Left lobe of liver (tissue), 2 donors: ENCODE measurements around the gene PCBP1. TPM values are rescaled to one million over a fixed set of nuclear protein-coding genes. Genes with fewer than 3 reads are reported as not detected.
A peak's percentile ranks its signal among the peaks of the same experiment; 100 is the strongest.
"Not testable (repeated sequence)": the region's sequence is repeated elsewhere in the genome, so short reads cannot be mapped to it uniquely, and the experiment has no call there.

Experiments
- ATAC-seq: fragments of 200-7000 bp; cut with Tn5 transposase; one replicate; pipeline ENCODE4 v1.9.1; 2020; ENCODE audit warnings: mild to moderate bottlenecking, moderate library complexity
- DNase-seq: peaks from one replicate; pipeline ENCODE4 v3.0.0-alpha.2; 2020; ENCODE audit warnings: low spot score
- total RNA-seq: library from RNA; stranded (reverse); gene quantifications from one replicate; pipeline ENCODE4 v1.2.1, GENCODE V29; 2021
- donor health status: DM: no; HTN: no; CAD: no; lungs with moderate emphysema.
- donor health status: DM: no; HTN: yes; CAD: no.

PCBP1 gene
- total RNA-seq, 1 donor from 2014 or later: 161 TPM

DNA sequence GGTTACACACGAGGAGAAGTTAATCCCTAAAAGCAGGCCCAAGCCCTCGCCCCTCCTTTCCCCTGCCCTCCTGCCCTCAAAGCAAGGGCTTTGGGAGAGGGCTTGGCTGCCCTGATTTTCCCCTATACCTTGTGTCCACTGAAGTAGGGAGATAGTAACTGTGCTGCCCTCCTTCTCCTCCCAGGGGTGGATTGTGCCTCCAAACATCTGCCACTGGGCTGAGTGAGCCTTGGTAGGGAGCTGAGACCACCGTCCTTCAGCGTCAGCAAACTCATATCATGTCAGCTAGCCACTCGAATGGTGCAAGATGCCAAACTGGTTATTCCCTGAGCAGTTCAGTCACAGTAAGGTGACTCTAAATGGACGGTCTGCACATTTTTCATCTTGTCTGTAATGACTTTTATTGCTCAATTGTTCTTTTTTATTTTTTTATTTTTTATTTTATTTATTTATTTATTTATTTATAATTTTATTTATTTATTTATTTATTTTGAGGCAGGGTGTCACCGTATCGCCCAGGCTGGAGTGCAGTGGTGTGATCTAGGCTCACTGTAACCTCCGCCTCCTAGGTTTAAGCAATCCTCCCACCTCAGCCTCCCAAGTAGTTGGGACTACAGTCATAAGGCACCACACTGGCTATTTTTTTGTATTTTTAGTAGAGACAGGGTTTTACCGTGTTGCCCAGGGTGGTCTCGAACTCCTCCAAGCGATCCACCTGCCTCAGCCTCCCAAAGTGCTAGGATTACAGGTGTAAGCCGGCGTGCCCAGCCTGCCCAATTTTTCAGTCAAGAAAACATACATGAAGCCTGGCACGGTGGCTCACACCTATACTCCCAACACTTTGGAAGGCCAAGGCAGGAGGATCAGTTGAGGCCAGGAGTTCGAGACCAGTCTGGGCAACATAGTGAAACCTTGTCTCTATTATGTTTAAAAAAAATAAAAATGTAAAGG is 8.7 kb downstream of the PCBP1 start:
- no peak for ATAC-seq
- DNase-seq: no peak

DNA sequence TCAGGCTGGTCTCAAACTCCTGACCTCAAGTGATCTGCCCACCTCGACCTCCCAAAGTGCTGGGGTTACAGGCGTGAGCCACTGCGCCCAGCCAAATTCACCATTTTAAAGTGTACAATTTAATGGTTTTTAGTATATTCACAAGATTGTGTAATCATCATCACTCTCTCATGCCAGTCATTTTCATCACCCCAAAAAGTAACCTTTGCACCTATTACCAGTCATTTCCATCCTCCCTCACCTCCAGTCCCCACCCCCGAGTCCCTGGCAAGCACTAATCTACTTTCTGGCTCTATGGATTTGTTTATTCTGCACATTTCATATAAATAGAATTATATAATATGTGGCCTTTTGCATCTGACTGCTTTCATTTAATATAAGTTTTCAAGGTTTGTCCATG is 10.8 kb downstream of the PCBP1 start:
- ATAC-seq (peak; percentile 79), DNase-seq (peak; percentile 79)

DNA sequence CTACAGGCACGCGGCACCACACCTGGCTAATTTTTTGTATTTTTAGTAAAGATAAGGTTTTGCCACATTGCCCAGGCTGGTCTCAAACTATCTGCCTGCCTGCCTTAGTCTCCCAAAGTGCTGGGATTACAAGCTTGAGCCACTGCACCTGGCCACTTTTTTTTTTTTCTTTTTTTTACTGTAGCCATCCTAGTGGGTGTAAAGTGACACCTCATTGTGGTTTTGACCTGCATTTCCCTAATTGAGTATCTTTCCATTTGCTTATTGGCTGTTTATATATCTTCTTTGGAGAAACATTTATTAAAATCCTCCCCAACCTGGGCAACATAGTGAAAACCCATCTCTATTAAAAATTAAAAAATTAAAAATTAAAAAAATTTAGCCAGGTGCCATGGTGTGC is 12.0 kb downstream of the PCBP1 start:
- ATAC-seq (no peak), DNase-seq (no peak)

DNA sequence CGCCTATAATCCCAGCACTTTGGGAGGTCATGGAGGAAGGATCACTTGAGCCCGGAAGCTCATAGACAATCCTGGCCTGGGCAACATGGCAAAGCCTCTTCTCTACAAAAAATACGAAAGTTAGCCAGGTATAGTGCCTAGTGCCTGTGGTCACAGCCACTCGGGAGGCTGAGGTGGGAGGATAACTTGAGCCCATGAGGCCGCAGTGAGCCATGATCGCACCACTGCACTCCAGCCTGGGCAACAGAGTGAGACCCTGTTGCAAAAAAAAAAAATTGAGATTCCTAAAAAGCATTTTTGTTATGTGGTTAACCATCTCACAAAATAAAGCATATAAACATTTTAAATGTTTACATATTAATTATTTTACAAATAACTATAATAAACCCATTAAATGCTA is 13.9 kb downstream of the PCBP1 start:
- no peak for DNase-seq

DNA sequence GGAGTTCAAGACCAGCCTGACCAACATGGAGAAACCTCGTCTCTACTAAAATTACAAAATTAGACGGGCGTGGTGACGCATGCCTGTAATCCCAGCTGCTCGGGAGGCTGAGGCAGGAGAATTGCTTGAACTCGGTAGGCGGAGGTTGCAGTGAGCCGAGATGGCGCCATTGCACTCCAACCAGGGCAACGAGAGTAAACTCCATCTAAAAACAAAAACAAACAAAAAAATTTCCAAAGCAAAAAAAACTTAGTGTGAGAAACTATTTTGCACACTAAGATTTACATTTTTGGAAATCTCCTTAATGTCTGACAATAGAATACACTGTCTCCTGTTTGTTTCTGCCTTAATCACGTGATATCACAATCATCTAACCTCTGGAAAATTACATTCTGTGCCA is 14.4 kb downstream of the PCBP1 start:
- not testable (repeated sequence) for DNase-seq, ATAC-seq

More for the DNA sequence above, 13.9 kb downstream of the PCBP1 start:
- no peak for ATAC-seq

DNA sequence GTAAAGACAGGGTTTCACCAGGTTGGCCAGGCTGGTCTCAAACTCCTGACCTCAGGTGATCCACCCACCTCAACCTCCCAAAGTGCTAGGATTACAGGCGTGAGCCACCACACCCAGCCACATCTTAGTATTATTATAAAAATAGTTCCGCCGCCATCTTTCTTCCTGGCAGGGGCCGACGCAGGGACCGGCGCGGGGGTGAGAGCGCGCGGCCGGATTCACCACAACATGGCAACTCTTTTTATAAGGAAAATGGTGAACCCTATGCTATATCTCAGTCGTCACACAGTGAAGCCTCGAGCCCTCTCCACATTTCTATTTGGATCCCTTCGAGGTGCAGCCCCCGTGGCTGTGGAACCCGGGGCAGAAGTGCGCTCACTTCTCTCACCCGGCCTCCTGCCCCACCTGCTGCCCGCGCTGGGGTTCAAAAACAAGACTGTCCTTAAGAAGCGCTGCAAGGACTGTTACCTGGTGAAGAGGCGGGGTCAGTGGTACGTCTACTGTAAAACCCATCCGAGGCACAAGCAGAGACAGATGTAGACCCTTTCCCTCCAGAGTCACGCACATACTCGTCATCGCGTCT is 15.1 kb downstream of the PCBP1 start:
- not testable (repeated sequence) for ATAC-seq, DNase-seq

DNA sequence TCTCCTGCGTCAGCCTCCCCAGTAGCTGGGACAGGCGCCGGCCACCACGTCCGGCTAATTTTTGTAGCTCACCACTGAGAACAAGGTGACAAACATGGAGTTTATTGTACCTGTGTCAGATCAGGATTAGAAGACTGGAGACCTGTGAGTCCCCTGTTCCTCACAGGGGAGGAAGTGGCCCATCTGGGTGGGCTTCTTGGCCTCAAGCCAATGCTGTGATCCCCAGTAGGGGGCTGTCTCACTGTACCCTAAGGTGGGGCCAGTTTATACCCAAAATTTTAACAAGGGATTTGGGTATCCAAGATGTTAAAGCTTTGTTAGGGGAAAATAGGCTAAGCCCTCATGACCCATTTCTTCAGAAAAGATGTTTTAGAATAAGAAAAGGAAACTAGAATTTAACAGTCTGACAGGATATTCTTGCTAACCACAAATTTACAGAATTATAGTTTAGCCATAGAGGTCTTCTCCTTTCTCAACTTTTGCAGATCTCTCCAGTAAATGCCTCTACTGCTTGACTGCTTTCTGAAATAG is 16.3 kb downstream of the PCBP1 start:
- DNase-seq (no peak), ATAC-seq (peak; percentile 25)

DNA sequence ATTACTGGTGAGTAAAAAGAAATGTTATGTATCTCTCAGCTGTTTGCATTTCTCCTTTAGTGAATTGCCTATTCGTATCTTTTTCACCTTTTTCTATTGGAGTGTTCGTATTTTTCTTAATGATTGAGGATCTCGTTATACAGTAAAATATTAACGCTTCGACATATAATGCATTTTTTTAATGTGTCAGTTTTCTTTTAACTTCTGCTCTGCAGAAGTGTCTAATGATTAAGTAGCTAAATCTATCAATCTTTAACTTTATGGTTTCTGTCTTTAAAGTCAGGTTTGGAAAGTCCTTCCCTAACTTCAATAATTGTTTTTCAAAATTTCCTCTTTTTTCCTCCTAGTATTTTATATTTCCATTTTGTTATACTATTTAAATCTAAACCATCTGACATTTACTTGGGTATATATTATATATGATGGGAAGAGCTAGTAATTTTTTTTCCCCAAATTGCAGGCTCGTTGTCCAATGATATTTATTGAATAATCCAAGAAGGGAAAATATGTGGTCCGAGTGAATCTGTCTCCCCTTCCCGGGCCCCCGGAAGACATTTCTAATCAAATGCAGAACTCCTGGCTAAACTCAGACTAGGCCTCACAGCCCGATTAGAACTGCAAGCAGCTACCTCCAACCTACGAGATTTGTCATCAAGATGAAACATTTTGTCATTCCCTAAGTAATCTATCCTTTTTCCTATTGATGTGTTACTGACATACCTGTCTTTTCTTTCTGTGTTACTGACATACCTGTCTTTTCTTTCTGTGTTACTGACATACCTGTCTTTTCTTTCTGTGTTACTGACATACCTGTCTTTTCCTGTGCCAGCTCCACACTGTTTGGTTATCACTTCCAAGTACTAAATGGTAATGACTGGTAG is 17.2 kb downstream of the PCBP1 start:
- no peak for ATAC-seq
- no peak for DNase-seq

DNA sequence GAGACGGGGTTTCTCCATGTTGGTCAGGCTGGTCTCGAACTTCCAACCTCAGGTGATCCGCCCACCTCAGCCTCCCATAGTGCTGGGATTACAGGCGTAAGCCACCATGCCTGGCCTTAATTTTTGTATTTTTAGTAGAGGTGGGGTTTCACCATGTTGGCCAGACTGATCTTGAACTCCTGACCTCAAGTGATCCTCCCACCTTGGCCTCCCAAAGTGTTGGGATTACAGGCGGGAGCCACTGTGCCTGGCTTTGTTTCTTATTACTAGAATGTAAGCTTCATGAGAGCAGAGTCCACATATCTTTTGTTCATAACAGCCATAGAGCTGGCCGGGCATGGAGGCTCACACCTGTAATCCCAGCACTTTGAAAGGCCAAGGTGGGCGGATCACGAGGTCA is 18.9 kb downstream of the PCBP1 start:
- not testable (repeated sequence) for DNase-seq, ATAC-seq

DNA sequence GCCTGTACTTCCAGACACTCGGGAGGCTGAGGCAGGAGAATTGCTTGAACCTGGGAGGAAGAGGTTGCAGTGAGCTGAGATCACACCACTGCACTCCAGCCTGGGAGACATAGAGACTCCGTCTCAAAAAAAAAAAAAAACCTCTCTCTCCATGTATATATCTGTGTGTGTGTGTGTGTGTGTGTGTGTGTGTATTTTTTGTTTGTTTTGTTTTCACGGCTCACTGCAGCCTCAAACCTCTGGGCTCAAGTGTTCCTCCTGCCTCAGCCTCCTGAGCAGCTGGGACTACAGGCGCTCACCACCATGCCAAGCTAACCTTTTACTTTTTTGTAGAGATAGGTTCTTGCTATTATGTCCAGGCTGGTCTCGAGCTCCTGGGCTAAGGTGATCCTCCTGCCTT is 23.1 kb downstream of the PCBP1 start:
- not testable (repeated sequence) for ATAC-seq, DNase-seq

DNA sequence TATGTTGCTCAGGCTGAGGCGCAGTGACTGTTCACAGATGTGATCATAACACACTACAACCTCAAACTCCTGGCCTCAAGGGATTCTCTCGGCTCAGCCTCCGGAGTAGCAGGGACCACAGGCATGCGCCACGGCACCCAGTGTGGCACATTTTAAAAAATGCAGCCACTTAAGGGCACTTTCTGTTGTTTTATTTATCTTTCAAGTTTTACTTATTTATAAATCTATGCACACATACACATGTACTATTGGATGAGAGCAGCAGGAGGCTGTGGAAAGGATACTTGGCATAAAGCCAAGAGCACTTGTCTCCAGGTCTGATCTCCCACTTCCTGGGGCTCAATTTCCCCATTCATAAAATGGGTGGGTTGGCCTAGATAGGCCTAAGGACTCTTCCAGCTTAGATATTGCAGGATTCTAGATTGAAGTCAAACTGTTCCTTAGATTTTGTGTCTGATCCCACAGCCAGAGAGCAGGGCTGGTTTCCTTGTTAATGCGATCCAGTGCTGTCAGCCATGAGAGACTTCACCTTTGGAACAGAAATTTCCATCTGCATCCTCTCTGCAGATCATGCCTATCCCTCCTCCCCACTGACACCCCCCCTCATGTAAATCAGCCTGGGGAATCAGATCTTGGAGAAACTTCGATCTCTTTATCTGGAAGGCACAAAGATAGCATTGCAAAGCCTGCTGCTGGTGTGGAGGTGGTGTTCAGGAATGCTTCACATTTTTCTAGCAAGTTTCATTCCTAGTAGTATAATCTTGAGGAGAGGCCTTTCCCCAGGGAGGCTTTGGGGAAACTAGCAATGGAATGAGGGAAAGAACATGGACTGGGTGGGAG is 24.7 kb downstream of the PCBP1 start:
- DNase-seq: no peak
- ATAC-seq: no peak

DNA sequence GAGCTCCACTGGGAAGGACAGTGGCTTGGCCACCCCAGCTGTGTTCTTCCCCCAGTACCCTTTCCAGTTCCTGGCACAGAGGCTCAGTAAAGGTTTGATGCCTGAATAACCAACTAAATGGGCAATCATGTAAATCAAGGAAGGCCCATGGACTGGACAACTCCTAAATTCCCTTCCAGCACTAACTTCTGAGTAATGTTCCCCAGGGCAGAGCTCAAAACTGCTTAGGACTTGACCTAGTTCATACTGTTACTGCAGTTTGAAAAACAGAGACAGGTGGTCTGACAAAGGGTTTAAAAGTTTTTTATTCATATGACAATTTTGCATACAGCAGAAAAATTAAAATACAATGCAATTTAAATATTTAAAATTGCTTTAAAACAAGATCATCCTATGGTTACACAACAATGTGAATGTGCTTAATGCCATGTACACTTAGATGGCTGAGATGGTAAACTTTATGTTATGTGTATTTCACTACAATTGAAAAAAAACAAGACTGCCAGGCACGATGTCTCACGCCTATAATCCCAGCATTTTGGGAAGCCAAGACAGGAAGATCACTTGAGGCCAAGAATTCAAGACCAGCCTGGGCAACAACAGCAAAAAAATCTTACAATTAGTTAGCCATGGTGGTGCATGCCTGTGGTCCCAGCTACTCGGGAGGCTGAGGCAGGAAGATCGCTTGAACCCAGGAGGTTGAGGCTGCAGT is 26.2 kb downstream of the PCBP1 start:
- ATAC-seq (no peak), DNase-seq (no peak)

DNA sequence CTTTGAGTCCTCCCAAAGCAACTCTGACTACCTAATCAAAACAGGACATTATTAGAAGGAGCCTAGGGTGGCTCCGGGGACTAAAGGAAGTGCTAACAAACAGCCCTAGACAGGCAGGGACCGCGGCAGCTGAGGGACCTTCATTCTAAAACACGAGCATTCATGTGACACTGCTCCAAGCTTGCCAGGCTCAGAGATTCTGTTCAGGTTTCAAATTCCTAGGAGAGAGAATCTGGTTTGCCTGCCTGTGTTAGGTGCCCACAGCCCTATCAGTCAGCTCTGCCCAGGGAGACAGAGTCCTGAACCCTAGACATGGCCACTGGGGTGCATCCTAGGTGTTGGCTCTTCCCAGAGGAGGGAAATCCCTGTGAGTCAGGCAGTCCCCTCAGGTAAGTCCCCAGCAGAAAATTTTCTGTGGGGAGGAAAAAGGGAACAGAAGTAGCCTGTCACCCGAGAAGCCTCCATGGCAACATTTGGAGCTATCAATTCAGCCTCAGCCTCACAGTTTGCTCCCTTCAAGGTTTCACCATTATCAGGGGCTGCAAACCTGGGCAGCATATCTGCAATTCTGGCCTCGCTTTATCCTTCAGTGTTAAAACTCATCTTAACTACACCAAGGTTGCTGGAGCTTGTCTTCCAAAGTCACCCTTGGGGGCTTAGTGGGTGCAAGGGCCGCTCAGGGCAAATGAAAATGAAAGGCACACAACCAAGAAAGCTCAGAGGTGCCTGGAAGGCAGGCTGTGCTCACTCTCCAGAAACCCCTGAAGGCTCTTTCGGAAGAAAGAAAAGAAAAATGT is 28.6 kb downstream of the PCBP1 start:
- ATAC-seq (peak; percentile 53), DNase-seq (no peak)

DNA sequence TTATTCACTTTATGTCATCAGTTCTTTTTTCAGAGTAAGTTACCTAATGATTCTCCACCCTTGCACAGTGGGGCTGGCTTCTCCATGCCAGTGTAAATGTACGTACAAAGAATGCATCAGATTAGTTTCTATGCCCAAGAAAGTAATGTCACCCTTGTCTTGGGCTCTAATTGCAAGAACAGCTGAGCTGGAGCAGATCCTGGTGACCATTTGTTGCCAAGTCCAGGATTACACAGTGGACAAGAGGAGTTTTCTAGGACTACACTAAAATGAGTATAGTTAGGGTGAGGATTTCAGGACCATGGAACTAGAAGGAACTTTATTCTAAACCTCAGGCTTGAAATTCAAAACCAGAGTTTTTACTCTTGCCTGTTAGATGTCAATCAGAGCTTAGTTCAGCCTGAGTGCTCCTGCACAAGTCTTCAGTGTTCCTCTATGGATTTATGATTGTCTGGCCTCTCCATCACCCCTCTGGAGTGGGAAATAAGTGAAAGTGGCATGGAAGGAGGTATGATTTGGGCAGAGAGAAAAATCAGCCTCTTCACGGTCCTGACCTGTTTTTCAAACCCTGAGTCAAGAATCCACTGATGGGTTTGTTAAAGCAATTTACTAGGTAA is 29.8 kb downstream of the PCBP1 start:
- DNase-seq (no peak), ATAC-seq (no peak)

DNA sequence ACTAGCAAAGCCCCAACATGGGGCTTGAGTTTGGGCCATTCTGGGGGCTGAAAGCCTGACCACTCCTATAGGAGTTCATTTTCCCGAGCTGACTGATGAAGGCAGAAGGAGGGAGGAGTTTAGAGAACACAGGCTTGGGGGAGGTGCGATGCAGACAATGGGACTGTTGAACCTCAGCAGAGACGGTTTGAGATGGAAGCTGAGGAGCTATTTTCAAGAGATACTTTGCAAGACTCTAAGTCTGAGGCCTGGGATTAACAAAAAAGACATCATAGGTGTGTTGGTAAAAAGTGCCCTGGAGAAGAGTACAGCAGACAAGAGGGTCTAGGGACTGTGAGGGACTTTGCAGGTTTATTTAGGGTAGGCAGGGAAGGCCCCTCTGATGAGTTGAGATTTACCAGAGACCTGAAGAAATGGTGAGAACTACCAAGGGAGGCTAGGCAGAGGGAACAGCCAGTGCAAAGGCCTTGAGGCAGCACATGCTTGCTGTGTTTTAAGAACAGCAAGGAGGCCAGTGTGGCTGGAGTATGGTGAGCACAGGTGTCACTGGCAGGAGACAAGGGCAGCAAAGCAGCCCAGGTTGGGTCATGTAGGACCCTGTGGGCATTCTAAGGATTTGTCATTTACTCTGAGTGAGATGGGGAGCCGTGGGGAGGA is 31.6 kb downstream of the PCBP1 start:
- peak; percentile 18 for ATAC-seq
- no peak for DNase-seq

DNA sequence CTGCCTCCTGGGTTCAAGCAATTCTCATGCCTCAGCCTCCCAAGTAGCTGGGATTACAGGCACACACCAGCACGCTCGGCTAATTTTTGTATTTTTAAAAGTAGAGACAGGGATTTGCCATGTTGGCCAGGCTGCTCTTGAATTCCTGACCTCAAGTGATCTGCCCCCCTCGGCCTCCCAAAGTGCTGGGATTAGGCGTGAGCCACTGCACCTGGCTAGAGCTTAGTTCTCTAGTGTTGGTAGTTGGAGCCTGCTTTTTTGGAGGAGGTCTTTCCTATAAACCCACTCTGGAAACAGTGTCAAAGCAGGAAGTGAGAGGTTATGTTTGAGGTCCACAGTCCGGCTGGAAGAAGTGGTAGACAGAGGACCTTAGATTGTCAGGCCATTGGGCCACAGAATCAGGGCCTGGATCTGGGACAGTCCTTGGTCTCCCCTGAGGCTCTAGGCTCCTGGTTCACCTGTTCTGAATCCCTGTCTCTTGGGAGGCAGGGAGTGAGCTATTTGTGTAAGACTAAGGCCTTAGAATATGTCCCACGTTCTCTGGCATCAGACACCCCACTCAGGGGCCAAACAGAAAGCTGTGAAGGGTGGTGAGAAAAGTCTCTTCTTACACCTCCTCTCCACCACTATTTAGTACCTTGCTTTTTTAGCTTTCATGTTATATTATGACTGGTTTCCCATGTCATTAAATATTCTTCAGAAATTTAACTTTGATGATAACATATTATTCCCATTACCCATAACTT is 34.5 kb downstream of the PCBP1 start:
- DNase-seq (no peak), ATAC-seq (no peak)

DNA sequence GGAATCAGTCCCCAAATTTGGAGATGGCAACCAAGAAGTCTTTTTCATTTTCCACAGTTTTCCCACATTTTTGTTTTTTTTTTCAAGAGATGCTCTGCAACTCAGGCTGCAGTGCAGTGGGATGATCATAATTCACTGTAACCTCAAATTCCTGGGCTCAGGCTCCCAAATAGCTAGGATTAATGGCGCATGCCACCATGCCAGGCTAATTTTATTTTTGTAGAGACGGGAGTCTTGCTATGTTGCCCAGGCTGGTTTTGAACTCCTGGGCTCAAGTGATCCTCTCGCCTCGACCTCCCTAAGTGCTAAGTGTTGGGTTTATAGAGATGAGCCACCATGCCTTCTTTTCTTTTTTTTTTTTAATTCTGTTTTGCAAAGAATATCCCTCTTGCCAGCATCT is 35.2 kb downstream of the PCBP1 start:
- DNase-seq: no peak
- no peak for ATAC-seq
